ENCODE data around the gene KLHDC10.
"Not testable (repeated sequence)": the region's sequence is repeated elsewhere in the genome, so short reads cannot be mapped to it uniquely, and the experiment has no call there.

Gene KLHDC10

DNA sequence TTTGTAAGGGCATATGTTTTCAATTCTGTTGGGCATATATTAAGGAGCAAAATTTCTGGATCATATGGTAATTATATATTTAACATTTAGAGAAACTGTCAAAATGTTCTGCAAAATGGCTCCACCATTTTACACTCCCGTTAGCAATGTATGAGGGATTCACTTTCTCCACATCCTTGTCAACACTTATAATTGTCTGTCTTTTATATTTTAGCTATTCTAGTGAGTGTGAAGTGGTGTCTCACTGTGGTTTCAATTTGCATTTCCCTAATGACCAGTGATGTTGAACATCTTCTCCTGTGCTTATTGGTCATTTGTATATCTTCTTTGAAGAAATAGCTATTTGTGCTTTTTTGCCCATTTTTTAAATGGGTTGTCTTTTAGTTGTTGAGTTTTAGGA, 8.1 kb upstream of the KLHDC10 start:
- no peaks in the 10 kb centered on the region; the same call in 1 of the 2 replicates for H3K4me1 ChIP-seq
- H3K27me3 ChIP-seq: no peaks in the 10 kb centered on the region
- no peak for DNase-seq
- no peak overlapping the region for H3K4me3 ChIP-seq (ENCODE audit: low read depth, low read length)
- TF ChIP-seq, protein P1, sequence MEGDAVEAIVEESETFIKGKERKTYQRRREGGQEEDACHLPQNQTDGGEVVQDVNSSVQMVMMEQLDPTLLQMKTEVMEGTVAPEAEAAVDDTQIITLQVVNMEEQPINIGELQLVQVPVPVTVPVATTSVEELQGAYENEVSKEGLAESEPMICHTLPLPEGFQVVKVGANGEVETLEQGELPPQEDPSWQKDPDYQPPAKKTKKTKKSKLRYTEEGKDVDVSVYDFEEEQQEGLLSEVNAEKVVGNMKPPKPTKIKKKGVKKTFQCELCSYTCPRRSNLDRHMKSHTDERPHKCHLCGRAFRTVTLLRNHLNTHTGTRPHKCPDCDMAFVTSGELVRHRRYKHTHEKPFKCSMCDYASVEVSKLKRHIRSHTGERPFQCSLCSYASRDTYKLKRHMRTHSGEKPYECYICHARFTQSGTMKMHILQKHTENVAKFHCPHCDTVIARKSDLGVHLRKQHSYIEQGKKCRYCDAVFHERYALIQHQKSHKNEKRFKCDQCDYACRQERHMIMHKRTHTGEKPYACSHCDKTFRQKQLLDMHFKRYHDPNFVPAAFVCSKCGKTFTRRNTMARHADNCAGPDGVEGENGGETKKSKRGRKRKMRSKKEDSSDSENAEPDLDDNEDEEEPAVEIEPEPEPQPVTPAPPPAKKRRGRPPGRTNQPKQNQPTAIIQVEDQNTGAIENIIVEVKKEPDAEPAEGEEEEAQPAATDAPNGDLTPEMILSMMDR (IDR thresholded peaks at IDR 0.05; ENCODE audit: low read depth, low read length): no peak
- H3K36me3 ChIP-seq: no peaks in the 10 kb centered on the region
- no peaks in the 10 kb centered on the region for H3K9me3 ChIP-seq

DNA sequence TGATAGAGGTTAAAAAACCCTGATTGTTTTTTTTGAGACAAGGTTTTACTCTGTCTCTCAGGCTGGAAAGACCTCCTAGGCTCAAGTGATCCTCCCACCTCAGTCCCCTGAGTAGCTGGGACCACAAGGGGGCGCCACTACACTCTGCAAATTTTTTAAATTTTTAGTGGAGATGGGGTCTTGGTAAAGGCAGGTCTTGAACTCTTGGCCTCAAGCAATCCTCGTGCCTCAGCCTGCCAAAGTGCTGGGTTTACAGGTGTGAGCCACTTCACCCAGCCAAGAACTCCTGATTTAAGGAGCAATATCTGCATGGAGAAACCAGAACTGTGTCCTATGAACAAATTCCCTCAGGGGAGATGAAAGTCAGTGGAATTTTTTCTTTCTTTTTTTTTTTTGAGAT, 7.3 kb upstream of the KLHDC10 start:
- no peaks in the 10 kb centered on the region for H3K9me3 ChIP-seq
- DNase-seq: peak; percentile 79
- H3K27me3 ChIP-seq: no peaks in the 10 kb centered on the region
- H3K4me3 ChIP-seq (ENCODE audit: low read depth, low read length): no peak overlapping the region
- H3K4me1 ChIP-seq: no peaks in the 10 kb centered on the region; the same call in 1 of the 2 replicates
- TF ChIP-seq, protein P1 (IDR thresholded peaks at IDR 0.05; ENCODE audit: low read depth, low read length): peak; percentile 86
- no peaks in the 10 kb centered on the region for H3K36me3 ChIP-seq

DNA sequence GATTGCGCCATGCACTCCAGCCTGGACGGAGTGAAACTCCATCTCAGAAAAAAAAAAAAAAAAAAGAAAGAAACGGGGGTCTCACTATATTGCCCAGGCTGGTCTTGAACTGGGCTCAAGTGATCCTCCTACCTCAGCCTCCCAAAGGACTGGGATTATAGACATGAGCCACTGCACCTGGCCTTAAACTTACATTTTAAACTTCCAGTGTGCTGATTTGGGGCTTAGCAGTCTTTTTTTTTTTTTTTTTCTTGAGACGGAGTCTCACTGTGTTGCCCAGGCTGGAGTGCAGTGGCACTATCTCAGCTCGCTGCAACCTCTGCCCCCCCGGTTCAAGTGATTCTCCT, 5.8 kb upstream of the KLHDC10 start:
- not testable (repeated sequence) for H3K9me3 ChIP-seq; H3K27me3 ChIP-seq; H3K4me3 ChIP-seq (ENCODE audit: low read depth, low read length); DNase-seq; H3K36me3 ChIP-seq; H3K4me1 ChIP-seq

DNA sequence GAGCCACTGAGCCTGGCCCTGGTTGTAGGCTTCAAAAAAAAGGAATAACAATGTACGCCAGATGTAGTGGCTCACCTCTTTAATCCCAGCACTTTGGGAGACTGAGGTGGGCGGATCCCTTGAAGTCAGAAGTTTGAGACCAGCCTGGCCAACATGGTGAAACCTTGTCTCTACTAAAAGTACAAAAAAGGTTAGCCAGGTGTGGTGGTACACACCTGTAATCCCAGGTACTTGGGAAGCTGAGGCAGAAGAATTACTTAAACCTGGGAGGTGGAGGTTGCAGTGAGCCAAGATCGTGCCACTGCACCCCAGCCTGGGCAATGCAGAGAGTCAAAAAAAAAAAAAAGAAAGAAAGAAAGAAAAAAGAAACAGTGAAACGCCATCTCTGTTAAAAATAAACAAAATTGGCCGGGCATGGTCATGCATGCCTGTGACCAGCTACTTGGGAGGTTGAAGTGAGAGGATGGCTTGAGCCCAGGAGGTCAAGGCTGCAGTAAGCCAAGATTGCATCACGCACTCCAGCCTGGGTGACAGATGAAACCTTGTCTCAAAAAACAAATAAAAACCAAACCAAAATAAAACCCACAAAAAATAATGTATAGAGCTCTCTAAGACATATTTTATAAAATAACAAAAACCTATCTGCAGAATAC, 4.7 kb upstream of the KLHDC10 start:
- Histone ChIP-seq H3K9me3 (no peaks in the 10 kb centered on the region), H3K36me3 (no peaks in the 10 kb centered on the region), H3K4me1 (no peaks in the 10 kb centered on the region), H3K27me3 (no peaks in the 10 kb centered on the region), H3K4me3 (ENCODE audit: low read depth, low read length) (no peak overlapping the region)
- DNase-seq: no peak
- TF ChIP-seq, protein P1 (IDR thresholded peaks at IDR 0.05; ENCODE audit: low read depth, low read length): no peak

DNA sequence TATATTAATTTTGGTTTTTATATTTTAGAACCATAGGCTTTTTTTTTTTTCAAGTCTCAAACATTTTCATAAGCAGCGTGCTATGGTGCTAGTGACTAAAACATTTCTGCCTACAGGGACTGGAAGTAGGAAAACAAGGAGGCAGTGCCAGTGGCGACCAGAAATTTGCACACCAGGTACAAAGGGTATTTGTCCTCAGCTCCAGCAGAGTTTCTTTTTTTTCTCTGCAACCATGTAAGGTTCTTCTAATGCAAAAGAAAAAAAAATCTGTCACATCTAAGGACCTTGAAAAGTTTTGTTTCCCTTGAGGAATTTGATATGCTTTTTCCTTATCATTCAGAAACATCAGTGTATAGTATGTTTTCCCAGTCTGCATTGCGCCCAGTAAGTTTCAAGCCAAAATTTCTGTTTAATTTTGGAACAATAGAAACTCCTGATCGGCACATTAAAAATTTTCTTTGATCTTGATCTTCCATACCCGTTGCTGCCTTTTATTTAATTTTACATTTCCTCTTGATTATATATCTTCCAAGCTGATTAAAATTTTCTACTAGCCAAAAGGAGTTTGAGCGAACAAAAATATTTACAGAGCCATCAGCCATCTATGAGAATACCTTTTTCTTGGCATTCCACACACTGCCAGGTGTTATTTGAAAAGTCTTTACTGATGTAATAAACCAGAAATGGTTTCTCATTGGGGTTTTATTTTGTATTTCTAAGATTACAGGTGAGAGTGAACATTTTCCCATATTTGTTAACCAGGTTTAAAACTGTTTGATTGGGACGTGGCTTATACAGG, 956 bp upstream of the KLHDC10 start:
- H3K4me1 ChIP-seq: no peaks in the 10 kb centered on the region
- TF ChIP-seq, protein P1 (IDR thresholded peaks at IDR 0.05; ENCODE audit: low read depth, low read length): no peak
- no peak for DNase-seq
- peak overlapping the region; percentile 86 for H3K4me3 ChIP-seq (ENCODE audit: low read depth, low read length)
- H3K27me3 ChIP-seq: no peaks in the 10 kb centered on the region
- no peaks in the 10 kb centered on the region for H3K36me3 ChIP-seq
- H3K9me3 ChIP-seq: no peaks in the 10 kb centered on the region

DNA sequence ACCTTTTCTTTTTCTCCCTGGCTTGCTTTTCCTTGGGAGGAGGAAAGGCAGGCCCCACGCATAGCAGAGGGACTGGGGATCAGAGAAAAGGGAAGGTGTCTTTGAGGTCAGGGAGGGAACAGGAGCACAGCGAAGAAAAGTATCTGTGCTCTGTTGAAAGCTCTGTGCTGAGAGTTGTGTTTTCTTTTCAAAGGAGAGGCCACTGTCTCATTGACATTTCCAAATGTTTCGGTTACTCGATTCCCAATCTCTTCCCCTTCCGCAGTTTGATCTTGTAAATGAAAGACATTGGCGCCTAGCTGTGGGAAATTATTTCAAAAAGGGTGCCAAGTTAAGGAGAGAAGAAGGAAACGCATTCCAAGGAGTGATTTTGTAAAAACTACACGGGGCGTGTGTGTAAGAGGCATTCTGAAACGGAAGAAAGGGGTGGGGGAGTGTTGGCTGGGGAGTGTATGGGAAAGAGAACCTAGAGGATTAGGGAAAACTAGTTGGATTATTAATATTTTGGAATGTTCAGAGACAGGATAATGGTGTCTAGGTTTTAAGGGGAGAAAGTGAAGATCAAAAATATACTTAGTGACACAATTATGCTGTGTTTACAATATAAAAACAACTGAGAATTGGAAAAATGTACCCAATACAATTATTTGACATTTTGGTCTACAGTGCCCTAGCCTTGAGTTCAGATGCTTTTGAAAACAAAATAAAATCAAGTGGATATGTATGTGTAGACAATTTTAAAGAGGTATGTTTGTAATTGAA, 708 bp downstream of the KLHDC10 start:
- no peak for DNase-seq
- Histone ChIP-seq H3K4me1 (no peaks in the 10 kb centered on the region), H3K27me3 (no peaks in the 10 kb centered on the region), H3K4me3 (ENCODE audit: low read depth, low read length) (peak overlapping the region; percentile 86), H3K9me3 (no peaks in the 10 kb centered on the region), H3K36me3 (no peaks in the 10 kb centered on the region)
- TF ChIP-seq, protein P1 (IDR thresholded peaks at IDR 0.05; ENCODE audit: low read depth, low read length): no peak
